NCI-H345 treated with DMSO at 0.1 percent for 48 hours (cell line): ENCODE results near the gene HERC3.

ENCODE experiments used
- DNase-seq: peaks from one replicate; lab custom pipeline; 2025; ENCODE audit not compliant: unreplicated experiment; lab: John Stamatoyannopoulos, UW

HERC3 gene

GRCh38 chr4:88744609-88745008, 152.3 kb downstream of the HERC3 start:
- DNase-seq, result no peak

- DNase-seq, result no peak
Observed at GRCh38 chr4:88745175-88745574, 152.9 kb downstream of the HERC3 start.

- no peak for DNase-seq
Observed at GRCh38 chr4:88745581-88746163, 153.4 kb downstream of the HERC3 start.

DNA sequence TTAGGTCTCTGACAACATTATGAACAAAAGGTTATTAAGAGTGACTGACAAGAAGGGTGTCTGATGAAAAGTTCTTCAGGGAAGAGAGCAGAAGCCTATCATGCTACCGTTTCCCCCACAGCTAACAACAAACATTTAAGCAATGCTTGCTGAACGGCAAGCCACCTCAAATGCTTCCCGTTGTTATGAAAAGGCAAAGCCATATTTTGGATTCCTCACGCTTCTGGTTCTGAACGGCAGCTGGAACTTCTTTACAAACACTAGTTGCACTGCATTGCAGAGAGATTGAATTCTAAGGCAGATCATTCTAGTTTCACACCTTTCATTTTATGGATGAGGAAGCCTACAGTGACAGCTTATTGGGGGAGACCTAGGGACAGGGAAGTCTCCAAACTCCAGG, 153.9 kb downstream of the HERC3 start:
- no peak for DNase-seq

DNA sequence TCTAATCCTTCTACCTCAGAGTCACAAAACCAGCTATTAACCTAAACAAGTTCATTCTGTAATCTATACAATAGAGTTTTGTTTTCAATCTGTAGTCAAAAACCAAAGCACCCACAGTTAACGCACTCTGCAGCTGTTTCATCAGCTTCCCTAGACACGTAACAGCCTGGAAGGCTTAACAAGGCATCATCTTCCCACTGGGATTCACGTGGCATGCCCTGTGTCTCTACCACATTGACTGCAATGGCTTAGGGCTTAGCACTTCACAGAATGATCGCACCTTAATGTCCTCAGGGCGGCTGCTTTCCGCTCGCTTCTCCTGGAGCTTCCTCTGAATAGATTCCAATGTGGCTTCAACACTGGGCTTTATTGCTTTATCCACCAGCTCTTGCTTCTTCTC, 155.1 kb downstream of the HERC3 start:
- DNase-seq, result no peak

GRCh38 chr4:88750369-88750768, 158.1 kb downstream of the HERC3 start:
- no peak for DNase-seq

- DNase-seq, result no peak
Observed at GRCh38 chr4:88751258-88752075, 159.2 kb downstream of the HERC3 start.

DNA sequence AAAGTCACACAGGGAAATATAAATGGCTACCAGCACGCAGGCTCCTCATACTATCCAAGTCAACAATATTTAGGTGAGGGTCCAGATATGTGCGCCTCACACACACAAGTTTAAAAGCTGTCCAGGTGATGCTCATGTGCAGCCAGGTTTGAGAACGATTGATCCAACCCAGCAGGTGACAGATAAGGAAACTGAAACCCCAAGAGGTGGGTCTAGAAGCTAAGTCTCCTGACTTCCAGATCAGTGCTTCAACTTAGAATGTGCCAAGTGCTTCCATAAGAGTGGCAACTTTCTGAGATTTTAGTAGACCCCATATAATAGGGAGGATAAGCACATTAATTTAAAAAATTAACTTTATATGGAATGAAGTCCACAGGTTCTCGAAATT, 159.8 kb downstream of the HERC3 start:
- no peak for DNase-seq

GRCh38 chr4:88752754-88753153, 160.5 kb downstream of the HERC3 start:
- no peak for DNase-seq

GRCh38 chr4:88753658-88754571, 161.6 kb downstream of the HERC3 start:
- DNase-seq, result no peak

GRCh38 chr4:88754796-88755195, 162.5 kb downstream of the HERC3 start:
- no peak for DNase-seq

DNA sequence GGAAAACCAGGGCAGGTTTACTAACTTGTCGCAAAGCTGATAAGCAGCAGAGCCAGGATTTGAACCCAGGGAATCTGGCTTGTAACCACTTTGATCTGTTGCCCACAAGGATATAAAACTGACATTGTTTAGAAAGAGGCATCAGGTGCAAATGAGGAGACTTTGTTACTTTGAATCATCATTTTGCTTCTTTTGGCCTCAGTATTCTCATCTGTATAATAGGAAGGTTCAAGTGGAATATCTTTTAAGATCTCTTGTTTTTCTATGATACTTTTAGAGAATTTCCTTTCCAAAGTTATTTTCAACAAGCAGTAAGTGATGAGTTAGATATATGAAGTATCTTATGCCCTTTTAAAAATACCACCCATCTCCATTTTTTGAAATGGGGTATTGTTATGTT, 163.2 kb downstream of the HERC3 start:
- no peak for DNase-seq

- no peak for DNase-seq
Observed at GRCh38 chr4:88756149-88756548, 163.9 kb downstream of the HERC3 start.

DNA sequence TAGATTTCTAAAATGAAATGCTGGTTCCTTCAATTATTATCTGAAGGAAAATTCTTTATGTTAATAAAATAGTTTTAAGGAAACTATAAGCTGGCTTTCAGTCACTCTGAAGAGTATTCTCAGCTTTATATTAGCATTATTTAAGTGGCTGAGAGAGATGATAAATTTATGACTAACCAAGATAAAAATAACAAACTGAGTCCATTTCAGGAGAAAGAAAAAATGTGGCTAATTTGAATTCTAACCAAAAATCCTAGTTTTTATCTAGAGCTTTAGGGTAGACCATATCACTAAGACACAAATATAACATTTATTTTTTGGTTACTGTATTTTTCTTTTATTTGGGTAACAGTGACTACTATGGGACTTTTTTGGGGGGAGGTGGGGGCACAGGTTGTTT, 164.8 kb downstream of the HERC3 start:
- DNase-seq, result no peak

DNA sequence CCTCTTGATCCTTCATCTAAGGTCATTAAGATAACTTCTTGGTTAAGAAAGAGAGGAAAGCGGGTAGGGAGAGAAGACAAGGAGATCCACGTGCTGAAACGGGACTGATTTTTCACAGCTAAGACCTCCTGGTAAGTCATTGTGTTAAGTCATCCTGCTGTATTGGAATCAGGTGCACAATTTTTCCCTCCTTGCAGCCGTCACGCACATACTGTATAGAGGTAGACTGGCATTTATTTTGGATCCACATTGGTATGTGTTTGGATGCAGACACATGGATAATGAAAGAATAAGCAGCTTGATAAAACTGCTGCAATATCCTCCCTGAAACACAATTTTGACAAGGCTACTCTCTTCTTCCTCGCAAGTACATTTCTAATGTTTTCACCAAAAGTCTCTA, 165.5 kb downstream of the HERC3 start:
- peak; percentile 20 for DNase-seq
